GM21423 (cell line): ENCODE measurements around the gene DNAH10.

Experiments
- ATAC-seq: cut with Tn5 transposase; IDR thresholded peaks from one replicate; pipeline ENCODE4 v1.9.1; 2021; ENCODE audit warnings: mild to moderate bottlenecking, moderate library complexity; ENCODE audit not compliant: unreplicated experiment

The DNAH10 gene

DNA sequence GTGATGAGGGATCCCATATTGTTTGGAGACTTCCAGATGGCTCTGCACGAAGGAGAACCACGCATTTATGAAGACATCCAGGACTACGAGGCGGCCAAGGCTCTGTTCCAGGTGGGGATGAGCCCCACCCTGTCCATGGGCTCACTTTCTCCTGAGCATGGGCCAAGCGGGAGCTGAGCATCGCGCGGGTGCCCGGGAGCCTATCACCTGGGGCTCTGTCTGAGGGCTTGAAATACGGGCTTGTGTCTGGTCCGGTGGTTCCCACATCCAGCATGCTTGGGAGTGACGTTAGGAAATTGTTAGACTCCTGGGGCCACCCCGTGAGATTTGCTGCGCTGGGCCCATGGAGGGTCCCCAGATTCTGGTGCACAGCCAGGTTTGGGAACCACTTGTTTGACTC is 117.6 kb downstream of the DNAH10 start:
- ATAC-seq: no peak

GRCh38 chr12:123882161-123882705 is 120.1 kb downstream of the DNAH10 start:
- ATAC-seq: no peak

DNA sequence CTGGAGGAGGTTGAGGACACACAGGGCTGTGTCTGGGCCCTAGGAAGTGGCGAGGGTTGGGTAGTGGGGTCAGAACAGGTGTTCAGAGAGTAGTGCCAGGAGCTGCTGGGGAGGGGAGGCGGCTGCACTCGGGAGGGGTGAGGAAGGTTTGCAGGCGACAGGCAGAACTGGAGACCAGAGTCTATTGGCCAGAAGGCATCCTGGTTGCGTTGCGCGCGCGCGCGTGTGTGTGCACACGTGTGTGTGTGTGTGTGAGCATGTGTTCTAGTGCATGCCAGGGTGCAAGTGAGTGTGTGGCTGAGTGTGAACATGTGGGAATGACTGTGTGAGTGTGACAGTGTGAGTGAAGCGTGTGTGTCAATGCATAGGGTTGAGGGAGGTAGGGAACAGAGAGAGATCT is 124.2 kb downstream of the DNAH10 start:
- no peak for ATAC-seq

DNA sequence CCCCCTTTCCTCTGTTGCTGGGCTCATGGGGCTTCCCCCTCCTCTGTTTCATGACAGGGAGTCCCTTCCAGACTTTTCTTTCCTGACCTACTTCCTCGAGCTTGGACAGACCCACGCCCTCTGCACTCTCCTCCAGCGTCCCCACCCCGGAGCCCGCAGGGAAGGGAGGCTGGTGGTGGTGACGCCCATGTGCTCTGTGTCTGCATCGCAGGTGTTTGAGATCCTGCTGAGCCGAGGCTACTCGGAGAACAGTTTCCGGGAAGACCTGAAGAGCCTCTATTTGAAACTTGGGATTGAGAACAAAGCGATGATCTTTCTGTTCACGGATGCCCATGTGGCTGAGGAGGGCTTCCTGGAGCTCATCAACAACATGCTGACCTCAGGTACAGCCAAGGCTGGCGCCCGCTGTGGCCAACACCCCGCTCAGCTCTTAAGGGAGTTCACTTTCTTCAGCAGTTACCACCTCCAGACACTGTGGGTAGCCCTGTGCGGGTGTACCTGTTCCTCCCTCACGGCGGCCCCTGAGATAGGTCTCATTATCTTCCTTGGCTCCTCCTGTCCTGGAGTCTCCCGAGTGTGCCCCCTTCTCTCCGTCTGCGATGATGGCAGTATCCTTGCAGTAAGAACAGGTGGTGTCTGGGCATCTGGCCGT is 125.0 kb downstream of the DNAH10 start:
- ATAC-seq: no peak

DNA sequence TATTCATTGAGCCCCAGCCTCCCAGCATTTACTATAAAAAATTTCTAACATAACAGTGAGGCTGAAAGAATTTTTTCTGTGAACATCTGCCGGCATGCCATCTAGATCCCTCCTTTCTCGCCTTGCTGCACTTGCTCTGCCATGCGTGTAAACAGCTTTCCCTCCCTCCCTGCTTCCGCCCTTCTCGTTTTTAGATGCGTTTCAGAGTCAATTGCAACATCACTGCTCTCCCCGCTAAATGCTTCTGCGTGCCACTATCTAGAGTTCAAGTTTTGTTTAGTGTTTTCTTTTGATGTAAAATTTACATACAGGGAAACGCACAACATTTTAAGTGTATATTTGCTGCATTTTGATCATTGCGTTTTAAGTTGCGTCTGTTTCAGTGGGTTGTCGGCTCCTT is 126.9 kb downstream of the DNAH10 start:
- ATAC-seq: no peak

DNA sequence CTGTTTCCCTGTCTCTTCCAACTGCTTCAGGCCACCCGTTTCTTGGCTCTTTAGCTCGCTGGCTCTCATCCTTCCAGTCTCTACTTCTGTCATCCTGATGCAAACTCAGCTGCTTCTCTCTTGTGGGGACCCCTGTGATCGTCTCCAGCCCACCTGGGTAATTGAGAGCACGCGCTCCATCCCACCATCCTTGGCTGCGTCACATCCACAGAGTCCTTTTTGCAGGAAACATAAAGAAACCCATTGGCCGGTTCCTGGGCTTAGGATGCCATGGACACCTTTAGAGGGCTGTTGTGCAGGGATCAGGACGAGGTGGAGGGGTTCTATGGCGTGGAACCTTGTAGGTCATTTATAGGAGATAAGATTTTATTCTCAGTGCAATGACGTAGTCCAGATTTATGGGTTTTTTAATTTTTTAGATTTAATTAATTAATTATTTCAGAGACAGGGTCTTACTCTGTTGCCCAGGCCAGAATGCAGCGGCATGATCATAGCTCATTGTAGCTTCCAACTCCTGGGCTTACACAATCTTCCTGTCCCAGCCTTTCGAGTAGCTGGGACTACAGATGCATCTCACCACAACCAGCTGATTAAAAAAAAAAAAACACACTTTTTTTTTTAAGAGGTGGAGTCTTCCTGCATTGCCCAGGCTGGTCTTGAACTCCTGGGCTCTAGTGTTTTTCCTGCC is 127.9 kb downstream of the DNAH10 start:
- ATAC-seq: no peak

- ATAC-seq: no peak
Measured at GRCh38 chr12:123890536-123890902, 128.4 kb downstream of the DNAH10 start.

GRCh38 chr12:123891011-123891410 is 128.9 kb downstream of the DNAH10 start:
- no peak for ATAC-seq

DNA sequence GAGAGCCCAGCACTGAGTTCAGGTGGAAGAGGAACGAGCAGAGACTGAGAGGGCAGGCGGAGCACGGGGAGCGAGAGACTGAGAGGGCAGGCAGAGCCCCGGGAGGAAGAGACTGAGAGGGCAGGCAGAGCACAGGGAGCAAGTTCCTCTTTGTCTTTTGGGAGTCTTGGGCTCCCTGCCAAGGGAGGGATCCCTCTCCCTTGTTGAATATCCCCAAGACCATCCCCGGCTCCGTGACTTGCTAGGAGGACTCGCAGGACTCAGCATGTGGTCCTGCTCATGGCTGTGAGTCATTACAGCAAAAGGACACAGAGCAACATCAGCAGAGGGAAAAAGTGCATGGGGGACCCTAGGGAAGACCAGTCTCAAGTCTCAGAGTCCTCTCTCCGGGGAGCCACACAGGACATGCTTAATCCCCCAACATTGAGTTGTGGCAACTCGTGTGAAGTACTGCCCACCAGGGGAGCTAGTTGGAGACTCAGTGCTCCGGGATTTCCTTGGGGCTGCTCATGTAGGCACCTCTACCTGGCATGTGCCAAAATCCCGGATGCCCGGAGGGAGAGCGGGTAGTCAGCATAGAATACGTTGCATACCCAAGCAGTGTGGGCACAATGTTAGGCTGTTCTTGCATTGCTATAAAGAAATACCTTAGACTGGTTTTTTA is 129.5 kb downstream of the DNAH10 start:
- no peak for ATAC-seq

GRCh38 chr12:123892180-123892559 is 130.1 kb downstream of the DNAH10 start:
- no peak for ATAC-seq

- ATAC-seq: no peak
Measured at GRCh38 chr12:123892853-123893252, 130.8 kb downstream of the DNAH10 start.

DNA sequence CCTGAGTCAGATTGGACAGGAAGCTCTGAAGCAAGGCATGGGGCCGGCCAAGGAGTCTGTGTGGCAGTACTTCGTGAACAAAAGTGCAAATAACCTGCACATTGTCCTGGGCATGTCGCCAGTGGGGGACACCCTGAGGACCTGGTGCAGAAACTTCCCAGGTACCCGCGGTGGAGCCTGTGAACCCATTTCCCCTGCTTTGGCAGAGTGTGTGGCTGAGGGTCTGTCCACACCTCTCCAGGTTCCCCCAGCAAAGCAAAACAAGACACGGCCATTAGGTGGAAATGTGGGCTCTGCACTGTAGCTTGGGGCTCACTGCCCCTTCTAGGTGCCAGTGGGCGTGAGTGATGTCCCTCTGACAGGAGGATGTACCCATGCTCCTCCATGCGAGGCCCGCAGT is 131.2 kb downstream of the DNAH10 start:
- ATAC-seq: no peak

DNA sequence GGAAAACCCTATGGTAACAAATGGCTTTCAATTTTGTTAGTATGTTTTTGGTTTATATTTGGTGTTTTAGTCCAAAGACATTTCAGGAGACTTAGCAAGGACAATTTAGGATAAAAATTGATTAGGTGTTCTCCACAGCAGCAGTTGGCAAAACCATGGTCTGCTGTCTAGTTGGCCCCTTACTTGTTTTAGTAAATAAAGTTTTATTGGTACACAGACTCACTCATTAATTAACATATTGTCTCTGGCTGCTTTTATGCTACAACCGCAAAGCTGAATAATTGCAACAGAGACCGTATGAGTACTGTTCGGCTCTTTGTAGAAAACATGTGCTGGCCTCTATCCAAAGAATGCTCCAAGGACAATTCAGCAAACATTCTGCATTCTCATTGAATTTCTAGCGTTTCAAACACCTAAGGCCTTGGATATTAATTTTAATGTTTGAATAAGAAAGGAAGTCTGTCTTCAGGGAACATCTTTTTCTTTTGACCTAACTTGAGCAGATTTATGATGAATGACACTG is 132.8 kb downstream of the DNAH10 start:
- ATAC-seq: no peak

DNA sequence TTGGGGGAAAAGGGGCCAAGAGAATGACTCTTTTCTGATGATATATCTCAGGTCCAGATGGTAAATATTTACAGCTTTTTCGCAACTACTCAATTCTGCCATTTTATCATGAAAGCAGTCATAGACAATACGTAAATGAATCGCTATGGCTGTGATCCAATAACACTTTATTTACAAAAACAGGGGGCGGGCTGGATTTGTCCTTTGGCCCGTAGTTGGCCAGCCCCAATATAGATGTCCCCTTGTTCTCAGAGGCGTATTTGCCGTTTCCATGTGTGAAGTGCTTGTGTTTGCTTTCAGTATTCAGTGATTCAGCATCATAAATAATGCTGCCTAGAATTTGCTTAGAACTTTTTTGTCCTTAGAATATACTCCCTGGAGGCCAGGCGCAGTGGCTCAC is 133.3 kb downstream of the DNAH10 start:
- no peak for ATAC-seq

GRCh38 chr12:123896767-123897166 is 134.7 kb downstream of the DNAH10 start:
- no peak for ATAC-seq

GRCh38 chr12:123897221-123897620 is 135.1 kb downstream of the DNAH10 start:
- ATAC-seq: no peak

DNA sequence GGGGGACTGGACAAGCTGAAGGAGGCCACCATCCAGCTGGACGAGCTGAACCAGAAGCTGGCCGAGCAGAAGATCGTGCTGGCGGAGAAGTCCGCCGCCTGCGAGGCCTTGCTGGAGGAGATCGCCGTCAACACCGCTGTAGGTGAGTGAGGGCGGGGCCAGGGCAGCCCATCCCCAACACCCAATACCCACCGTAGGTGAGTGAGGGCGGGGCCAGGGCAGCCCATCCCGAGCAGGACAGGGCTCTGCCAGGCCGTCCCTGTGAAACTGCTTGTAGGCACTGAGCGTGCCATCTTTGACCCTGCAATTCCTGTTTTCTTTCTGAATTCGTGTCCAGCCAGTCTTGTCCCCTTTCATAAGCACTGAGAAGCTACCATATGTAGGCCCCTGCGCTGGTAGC is 136.6 kb downstream of the DNAH10 start:
- no peak for ATAC-seq

- no peak for ATAC-seq
Measured at GRCh38 chr12:123899368-123899767, 137.3 kb downstream of the DNAH10 start.

DNA sequence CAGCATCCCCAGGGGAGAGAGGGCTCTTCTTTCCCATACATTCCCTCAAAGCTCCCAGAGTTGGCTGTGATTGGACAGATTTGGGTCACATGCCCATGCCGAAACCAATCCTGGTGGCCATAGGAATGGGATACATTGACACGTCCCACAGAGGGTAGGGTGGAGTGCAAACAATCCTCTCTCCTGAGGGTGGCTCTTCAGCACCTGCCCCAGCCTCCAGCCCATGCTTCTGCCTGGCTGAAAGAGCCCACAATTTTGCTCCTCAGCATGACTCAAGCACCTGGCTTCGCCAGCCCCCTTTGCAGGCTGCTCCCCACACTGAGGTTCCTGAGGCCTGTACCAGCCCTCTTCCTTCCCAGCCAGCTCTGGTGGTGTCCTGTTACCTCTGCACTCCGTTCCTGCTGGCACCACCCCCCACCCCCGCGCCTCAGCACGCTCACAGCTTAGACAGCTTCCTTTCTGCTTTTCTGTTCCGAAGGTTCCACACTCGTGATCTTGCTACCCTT is 138.8 kb downstream of the DNAH10 start:
- ATAC-seq: no peak

DNA sequence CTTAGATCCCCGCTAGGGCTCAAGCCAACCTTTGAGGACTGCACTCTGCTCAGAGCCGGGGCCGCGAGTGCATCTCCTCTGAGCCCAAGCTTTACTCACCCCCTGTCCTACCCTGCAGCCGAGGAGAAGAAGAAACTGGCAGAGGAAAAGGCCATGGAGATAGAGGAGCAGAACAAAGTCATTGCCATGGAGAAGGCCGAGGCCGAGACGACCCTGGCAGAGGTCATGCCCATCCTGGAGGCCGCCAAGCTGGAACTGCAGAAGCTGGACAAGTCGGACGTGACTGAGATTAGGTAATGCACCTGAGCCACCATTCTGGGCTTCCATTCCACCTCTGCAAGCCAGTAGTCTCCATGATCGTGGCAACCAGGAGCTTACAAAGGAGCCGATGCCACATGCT is 140.7 kb downstream of the DNAH10 start:
- no peak for ATAC-seq

DNA sequence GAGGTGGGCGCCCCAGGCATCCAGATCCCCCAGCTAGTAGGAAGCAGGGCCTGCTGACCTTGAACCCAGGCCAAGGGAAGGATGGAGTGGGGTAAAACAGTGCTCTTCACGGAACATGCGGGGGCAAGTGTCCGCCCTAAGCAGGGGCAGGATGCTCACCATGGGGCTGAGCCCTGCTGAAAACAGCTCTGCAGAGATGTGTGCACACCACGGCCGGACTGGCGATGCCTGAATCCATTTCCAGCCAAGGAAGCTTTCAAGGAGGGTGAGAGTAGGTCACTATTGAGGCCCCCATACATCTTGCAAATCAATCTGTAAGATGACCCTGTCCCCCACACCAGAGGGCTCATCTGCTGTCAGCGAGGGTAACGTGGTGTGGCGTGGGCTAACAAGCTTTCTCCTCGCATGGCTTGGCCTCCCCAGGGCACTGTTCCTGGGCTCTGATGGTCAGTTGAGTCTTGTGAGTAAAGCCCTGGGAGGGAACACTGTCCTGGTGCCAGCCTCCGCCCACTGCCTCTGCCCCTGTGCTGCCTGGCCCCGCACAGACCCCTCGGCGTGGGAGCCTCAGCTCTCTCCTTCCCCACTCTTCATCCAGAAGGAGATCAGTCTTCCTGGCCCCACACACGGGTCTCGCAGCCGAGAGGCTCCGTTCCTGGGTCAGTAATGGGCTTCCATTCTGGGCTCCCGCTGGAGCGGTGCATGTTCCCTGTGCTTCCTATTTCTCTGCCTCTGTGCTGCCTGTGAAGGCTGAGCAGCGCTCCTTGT is 141.4 kb downstream of the DNAH10 start:
- ATAC-seq: no peak
